GM19025 (cell line): ENCODE data around the gene PRR3.
"Not testable (repeated sequence)": the region's sequence is repeated elsewhere in the genome, so short reads cannot be mapped to it uniquely, and the experiment has no call there.

ENCODE experiments used
- ATAC-seq: cut with Tn5 transposase; IDR thresholded peaks from one replicate; pipeline ENCODE4 v1.9.1; 2021; ENCODE audit warnings: mild to moderate bottlenecking, low read depth, moderate library complexity; ENCODE audit not compliant: unreplicated experiment

The PRR3 gene, protein sequence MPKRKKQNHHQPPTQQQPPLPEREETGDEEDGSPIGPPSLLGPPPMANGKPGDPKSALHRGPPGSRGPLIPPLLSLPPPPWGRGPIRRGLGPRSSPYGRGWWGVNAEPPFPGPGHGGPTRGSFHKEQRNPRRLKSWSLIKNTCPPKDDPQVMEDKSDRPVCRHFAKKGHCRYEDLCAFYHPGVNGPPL

GRCh38 chr6:30556906-30557682, at the start of gene PRR3:
Gene PRR3 (plus strand): TSS chr6:30557295. CDS start chr6:30557345, 50 bp downstream.
- ATAC-seq, result peak; percentile 41

GRCh38 chr6:30507849-30508827, 49.0 kb upstream of the PRR3 start:
- ATAC-seq, result no peak

DNA sequence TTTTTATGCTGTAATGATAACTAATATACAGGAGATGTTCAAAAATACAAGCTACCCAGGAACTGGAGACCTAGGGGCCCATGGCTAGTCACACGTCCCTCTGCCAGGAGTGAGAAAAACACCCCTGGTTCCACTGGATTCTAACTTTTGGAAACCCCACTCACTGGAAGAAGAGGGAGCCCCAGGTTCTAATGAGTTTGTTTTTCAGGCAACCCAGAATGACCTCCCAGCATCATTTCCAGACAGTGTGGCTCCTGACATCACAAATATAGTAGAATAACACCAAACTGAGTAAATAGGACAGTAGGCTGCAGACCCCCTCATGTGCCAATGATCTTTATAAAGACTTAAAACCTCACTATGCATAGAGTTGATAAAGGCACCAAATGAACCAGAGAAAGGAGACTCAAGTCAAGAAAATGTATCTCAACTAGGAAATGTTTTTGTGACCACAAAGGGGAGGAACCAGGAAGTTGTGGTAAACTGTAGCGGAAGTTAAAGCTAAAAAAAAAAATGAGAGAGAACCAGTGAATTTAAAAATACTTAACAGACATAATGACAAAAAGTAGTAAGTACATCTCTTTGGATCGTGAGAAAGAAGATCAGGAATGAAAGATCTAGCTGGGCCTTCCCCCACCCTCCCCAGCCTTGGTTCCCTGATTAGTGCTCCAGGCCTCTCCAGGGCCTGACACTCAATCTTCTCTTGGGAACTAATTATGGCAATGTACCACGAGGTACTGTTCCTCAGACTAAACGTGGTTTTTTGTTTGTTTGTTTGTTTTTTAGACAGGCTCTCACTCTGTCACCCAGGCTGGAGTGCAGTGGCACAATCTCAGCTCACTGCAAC, 48.0 kb upstream of the PRR3 start:
- ATAC-seq, result no peak

GRCh38 chr6:30510419-30511168, 46.5 kb upstream of the PRR3 start:
- ATAC-seq, result no peak

GRCh38 chr6:30511169-30511546, 45.9 kb upstream of the PRR3 start:
- no peak for ATAC-seq

DNA sequence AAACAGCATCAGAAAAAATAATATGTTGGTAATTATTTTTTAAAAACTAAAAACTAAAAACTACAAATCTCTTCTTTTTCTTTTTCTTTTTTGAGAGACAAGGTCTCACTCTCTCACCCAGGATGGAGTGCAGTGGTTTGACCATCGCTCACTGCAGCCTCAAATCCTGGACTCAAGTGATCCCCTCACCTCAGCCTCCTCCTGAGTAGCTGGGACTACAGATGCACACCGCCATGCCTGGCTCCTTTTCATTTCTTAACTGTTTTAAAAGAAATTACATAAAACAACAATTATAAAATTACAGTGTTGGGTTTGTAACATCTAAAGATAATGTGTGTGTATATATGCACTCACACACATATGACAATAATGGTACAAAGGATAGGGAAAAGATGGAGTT, 43.6 kb upstream of the PRR3 start:
- no peak for ATAC-seq

- no peak for ATAC-seq
These were observed 42.0 kb upstream of the PRR3 start for GRCh38 chr6:30515106-30515505.

GRCh38 chr6:30515944-30516753, 40.9 kb upstream of the PRR3 start:
- peak; percentile 84 for ATAC-seq

- not testable (repeated sequence) for ATAC-seq
These were observed 40.4 kb upstream of the PRR3 start for GRCh38 chr6:30516754-30517076.

DNA sequence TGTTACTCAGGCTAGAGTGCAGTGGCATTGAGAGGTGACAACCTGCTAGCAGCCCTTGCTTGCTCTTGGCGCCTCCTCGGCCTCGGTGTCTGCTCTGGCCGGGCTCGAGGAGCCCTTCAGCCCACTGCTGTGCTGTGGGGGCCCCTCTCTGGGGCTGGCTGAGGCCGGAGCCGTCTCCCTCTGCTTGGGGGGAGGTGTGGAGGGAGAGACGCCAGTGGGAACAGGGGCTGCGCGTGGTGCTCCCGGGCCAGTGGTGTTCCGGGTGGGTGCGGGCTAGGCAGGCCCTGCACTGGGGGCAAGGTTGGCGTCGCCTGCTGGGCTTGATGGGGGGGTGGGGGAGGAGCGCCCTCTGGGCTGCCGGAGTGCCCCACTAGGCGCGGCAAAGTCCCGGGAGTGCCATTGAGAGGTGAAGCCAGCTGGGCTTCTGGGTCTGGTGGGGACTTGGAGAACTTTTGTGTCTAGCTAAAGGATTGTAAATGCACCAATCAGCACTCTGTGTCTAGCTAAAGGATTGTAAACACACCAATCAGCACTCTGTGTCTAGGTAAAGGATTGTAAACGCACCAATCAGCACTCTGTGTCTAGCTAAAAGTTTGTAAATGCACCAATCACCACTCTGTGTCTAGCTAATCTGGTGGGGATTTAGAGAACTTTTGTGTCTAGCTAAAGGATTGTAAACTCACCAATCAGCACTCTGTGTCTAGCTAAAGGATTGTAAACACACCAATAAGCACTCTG, 39.2 kb upstream of the PRR3 start:
- not testable (repeated sequence) for ATAC-seq

- not testable (repeated sequence) for ATAC-seq
These were observed 38.5 kb upstream of the PRR3 start for GRCh38 chr6:30518505-30519145.

DNA sequence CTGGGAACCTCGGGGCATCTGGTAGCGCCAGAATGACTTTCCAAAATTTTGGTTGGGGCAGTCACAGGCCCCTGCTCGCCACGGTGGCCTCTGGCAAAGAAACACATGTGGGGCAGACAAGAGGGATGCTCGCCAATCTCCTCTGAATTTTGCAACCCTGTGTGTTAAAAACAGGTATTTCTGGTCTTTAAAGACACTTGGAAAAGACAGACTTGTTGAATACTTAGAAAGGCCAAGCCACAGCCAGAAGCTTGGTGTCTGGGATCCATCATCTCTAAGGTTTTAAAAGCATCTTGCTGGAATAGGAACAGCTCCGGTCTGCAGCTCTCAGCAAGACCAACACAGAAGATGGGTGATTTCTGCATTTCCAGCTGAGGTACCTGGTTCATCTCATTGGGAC, 36.6 kb upstream of the PRR3 start:
- ATAC-seq, result no peak

GRCh38 chr6:30521082-30521481, 36.0 kb upstream of the PRR3 start:
- ATAC-seq, result not testable (repeated sequence)

GRCh38 chr6:30521952-30522351, 35.1 kb upstream of the PRR3 start:
- ATAC-seq, result not testable (repeated sequence)

- ATAC-seq, result not testable (repeated sequence)
These were observed 30.7 kb upstream of the PRR3 start for GRCh38 chr6:30526444-30526843.

DNA sequence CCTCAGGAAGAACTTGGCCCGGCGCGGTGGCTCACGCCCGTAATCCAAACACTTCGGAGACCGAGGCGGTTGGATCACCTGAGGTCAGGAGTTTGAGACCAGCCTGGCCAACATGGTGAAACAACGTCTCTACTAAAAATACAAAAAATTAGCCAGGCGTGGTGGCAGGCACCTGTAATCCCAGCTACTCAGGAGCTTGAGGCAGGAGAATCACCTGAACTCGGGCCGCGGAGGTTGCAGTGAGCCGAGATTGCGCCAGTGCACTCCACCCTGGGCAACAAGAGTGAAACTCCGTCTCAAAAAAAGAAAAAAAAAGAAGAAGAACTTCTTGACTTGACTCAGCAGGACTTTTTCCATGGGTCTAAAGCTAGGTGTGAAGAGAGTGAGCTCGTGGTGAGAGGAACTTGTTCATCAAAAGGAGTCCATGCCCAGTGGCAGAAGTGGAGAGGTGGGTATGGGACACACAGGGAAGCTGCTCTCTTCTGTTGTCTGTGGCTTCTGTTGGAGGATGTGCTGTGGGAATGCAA, 27.7 kb upstream of the PRR3 start:
- ATAC-seq, result peak; percentile 48

DNA sequence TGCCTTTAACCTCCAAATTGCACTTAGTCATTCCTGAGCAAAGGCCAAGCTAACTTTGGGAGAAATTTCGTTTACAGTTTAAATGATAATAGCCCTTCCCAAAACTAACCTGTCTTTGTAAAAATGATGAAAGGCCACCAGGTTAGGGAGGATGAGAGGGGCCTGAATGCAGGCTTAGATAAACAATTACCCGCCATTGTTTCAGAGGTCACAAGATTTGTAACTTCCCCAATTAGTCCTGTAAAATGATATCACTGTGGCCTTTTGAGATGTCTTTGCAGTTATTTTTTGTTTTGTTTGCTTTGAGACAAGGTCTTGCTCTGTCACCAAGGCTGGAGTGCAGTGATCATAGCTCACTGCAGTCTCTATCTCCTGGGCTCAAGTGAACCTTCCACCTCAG, 27.1 kb upstream of the PRR3 start:
- ATAC-seq, result no peak
